HEK293 (cell line): ENCODE measurements around the gene PRKG2.

Experiments used
- CTCF ChIA-PET: fragments of 350-600 bp; formaldehyde crosslinking; extraction: SDS; loops from one replicate; lab custom pipeline; 2021; ENCODE audit warnings: antibody characterized with exemption; lab: Yijun Ruan, JAX
- POLR2A ChIA-PET: fragments of 300-600 bp; formaldehyde crosslinking; extraction: SDS; loops from one replicate; lab custom pipeline; 2020; ENCODE audit warnings: antibody characterized with exemption, inconsistent platforms; lab: Yijun Ruan, JAX
- H3K27ac ChIP-seq: fragments of 200-500 bp; sonication (Bioruptor generic); 2 replicates; pipeline ENCODE4 v1.5.1; 2014; ENCODE audit warnings: low read depth, low read length, control low read depth, inconsistent platforms; ENCODE audit errors: extremely low read depth
- H3K36me3 ChIP-seq, 2 experiments: fragments of 200-500 bp in 1 of 2; sonication (Bioruptor generic) in 1 of 2; 1 replicate in 1 of 2; 2 replicates in 1 of 2; pipeline ENCODE4 v1.5.1; 2014 to 2017; ENCODE audit warnings: inconsistent platforms in 2 of 2, low read length in 2 of 2; ENCODE audit not compliant: control insufficient read depth in 2 of 2, insufficient read depth in 1 of 2
- H3K4me1 ChIP-seq: fragments of 200-500 bp; sonication (Bioruptor generic); 2 replicates; pipeline ENCODE4 v1.5.1; 2014; ENCODE audit warnings: mild to moderate bottlenecking, low read length, inconsistent platforms; ENCODE audit not compliant: control insufficient read depth, insufficient read depth
- H3K4me3 ChIP-seq: 2 replicates; pipeline ENCODE4 v1.5.1; 2011; ENCODE audit warnings: low read depth, mild to moderate bottlenecking, control low read depth, low read length, moderate library complexity
- H3K9me3 ChIP-seq: fragments of 200-500 bp; sonication (Bioruptor generic); 2 replicates; pipeline ENCODE4 v1.5.1; 2014; ENCODE audit warnings: low read depth, low read length, inconsistent platforms; ENCODE audit not compliant: control insufficient read depth, insufficient read depth
- GLIS2 ChIP-seq: fragments of 450-650 bp; formaldehyde crosslinking; IDR thresholded peaks from 2 replicates; pipeline ENCODE4 v1.5.1; 2016; ENCODE audit warnings: missing biosample characterization, missing genetic modification characterization
- KLF8 ChIP-seq: fragments of 450-650 bp; formaldehyde crosslinking; IDR thresholded peaks from 2 replicates; pipeline ENCODE4 v1.5.1; 2016; ENCODE audit warnings: missing biosample characterization, missing genetic modification characterization
- KLF9 ChIP-seq: fragments of 450-650 bp; formaldehyde crosslinking; IDR thresholded peaks from 2 replicates; pipeline ENCODE4 v1.5.1; 2016; ENCODE audit warnings: missing biosample characterization, missing genetic modification characterization, low read depth
- MEIS1 ChIP-seq: sonication (generic); formaldehyde crosslinking; IDR thresholded peaks from 2 replicates; pipeline ENCODE4 v1.8.1; 2022; ENCODE audit warnings: missing genetic modification reagents, mild to moderate bottlenecking, borderline replicate concordance
- SCRT2 ChIP-seq: fragments of 450-650 bp; formaldehyde crosslinking; IDR thresholded peaks from 2 replicates; pipeline ENCODE4 v1.5.1; 2016; ENCODE audit warnings: missing biosample characterization, missing genetic modification characterization
- ZBTB20 ChIP-seq: fragments of 450-650 bp; formaldehyde crosslinking; IDR thresholded peaks from 2 replicates; pipeline ENCODE4 v1.5.1; 2016; ENCODE audit warnings: missing biosample characterization, missing genetic modification characterization
- ZNF121 ChIP-seq: fragments of 450-650 bp; formaldehyde crosslinking; IDR thresholded peaks from 2 replicates; pipeline ENCODE4 v1.5.1; 2016; ENCODE audit warnings: missing biosample characterization, missing genetic modification characterization
- ZNF175 ChIP-seq: fragments of 450-650 bp; formaldehyde crosslinking; IDR thresholded peaks from 2 replicates; pipeline ENCODE4 v1.5.1; 2016; ENCODE audit warnings: missing biosample characterization, missing genetic modification characterization
- ZNF223 ChIP-seq: fragments of 450-650 bp; formaldehyde crosslinking; IDR thresholded peaks from 2 replicates; pipeline ENCODE4 v1.5.1; 2016; ENCODE audit warnings: missing biosample characterization, missing genetic modification characterization
- ZNF335 ChIP-seq: fragments of 450-650 bp; formaldehyde crosslinking; conservative IDR thresholded peaks from 2 replicates; pipeline ENCODE4 v1.5.1; 2016; ENCODE audit warnings: missing biosample characterization, missing genetic modification characterization
- ZNF416 ChIP-seq: fragments of 450-650 bp; formaldehyde crosslinking; IDR thresholded peaks from 2 replicates; pipeline ENCODE4 v1.5.1; 2016; ENCODE audit warnings: missing biosample characterization, missing genetic modification characterization
- ZNF423 ChIP-seq: fragments of 450-650 bp; formaldehyde crosslinking; IDR thresholded peaks from 2 replicates; pipeline ENCODE4 v1.5.1; 2016; ENCODE audit warnings: missing biosample characterization, missing genetic modification characterization
- ZNF514 ChIP-seq: fragments of 450-650 bp; formaldehyde crosslinking; IDR thresholded peaks from 2 replicates; pipeline ENCODE4 v1.5.1; 2016; ENCODE audit warnings: missing biosample characterization, missing genetic modification characterization
- ZNF530 ChIP-seq: fragments of 450-650 bp; formaldehyde crosslinking; IDR thresholded peaks from 2 replicates; pipeline ENCODE4 v1.5.1; 2016; ENCODE audit warnings: low read depth, missing biosample characterization, missing genetic modification characterization
- ZNF623 ChIP-seq: fragments of 450-650 bp; formaldehyde crosslinking; IDR thresholded peaks from 2 replicates; pipeline ENCODE4 v1.5.1; 2016; ENCODE audit warnings: missing biosample characterization, missing genetic modification characterization
- ZNF626 ChIP-seq: fragments of 450-650 bp; sonication (Bioruptor Pico); formaldehyde crosslinking; IDR thresholded peaks from 2 replicates; pipeline ENCODE4 v1.5.1; 2018; ENCODE audit warnings: missing biosample characterization, missing genetic modification characterization, inconsistent platforms
- ZNF664 ChIP-seq: fragments of 450-650 bp; formaldehyde crosslinking; IDR thresholded peaks from 2 replicates; pipeline ENCODE4 v1.5.1; 2016; ENCODE audit warnings: missing biosample characterization, missing genetic modification characterization
- ZNF843 ChIP-seq: fragments of 450-650 bp; formaldehyde crosslinking; IDR thresholded peaks from 2 replicates; pipeline ENCODE4 v1.5.1; 2016; ENCODE audit warnings: missing biosample characterization, missing genetic modification characterization
- TF ChIP-seq, protein P1 (sequence below): fragments of 450-650 bp; formaldehyde crosslinking; IDR thresholded peaks from 2 replicates; pipeline ENCODE4 v1.5.1; 2016; ENCODE audit warnings: missing biosample characterization, missing genetic modification characterization
- TF ChIP-seq, protein P2 (sequence below): fragments of 450-650 bp; formaldehyde crosslinking; IDR thresholded peaks from 2 replicates; pipeline ENCODE4 v1.5.1; 2016; ENCODE audit warnings: missing biosample characterization, missing genetic modification characterization
- TF ChIP-seq, protein P3 (sequence below): fragments of 450-650 bp; formaldehyde crosslinking; IDR thresholded peaks from 2 replicates; pipeline ENCODE4 v1.5.1; 2017; ENCODE audit warnings: missing biosample characterization, missing genetic modification characterization
- TF ChIP-seq, protein P4 (sequence below): IDR thresholded peaks from 2 replicates; pipeline ENCODE4 v1.6.1; 2011; ENCODE audit warnings: mild to moderate bottlenecking, low read depth, low read length, borderline replicate concordance

The PRKG2 gene

DNA sequence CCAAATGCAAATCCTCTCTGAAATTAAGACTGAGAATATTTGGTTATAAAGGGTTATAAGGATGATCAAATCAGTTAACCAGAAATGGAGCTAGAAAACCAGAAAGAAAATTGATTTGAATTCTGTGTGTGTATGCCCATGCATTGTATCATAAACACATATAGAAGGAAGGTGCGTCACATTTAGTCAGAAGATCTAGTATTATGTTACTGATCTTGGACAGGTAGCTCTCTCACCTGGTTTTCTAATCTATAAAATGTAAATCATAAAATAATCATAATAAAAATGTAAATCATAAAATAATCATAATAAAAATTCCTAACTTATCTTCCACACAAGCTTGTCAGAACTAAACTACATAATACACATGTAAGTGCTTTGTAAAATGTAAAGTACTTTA lies 105.7 kb downstream of the PRKG2 start:
- no peaks in the 10 kb centered on the region for H3K9me3 ChIP-seq
- H3K4me1 ChIP-seq = no peaks in the 10 kb centered on the region
- H3K36me3 ChIP-seq = no peaks in the 10 kb centered on the region
- POLR2A ChIA-PET = no interaction called here
- no peak overlapping the region for H3K4me3 ChIP-seq
- H3K27ac ChIP-seq = no peak overlapping the region
- CTCF ChIA-PET = interaction anchor here (0.7 to 1.4 kb wide), 2 partner anchors 25 to 39 kb away, joined by 3 read pairs; no protein-coding TSS in a partner anchor
- TF ChIP-seq ZNF423 (tag by site-specific recombination) (no peak), ZNF843 (tag by site-specific recombination) (no peak), ZNF121 (tag by site-specific recombination) (no peak), KLF8 (tag by site-specific recombination) (no peak), ZNF416 (tag by site-specific recombination) (no peak), ZBTB20 (no peak), ZNF223 (tag by site-specific recombination) (no peak), ZNF530 (no peak), GLIS2 (tag by site-specific recombination) (no peak), ZNF514 (no peak), ZNF335 (tag by site-specific recombination) (no peak), ZNF623 (tag by site-specific recombination) (no peak), ZNF175 (tag by site-specific recombination) (no peak), KLF9 (tag by site-specific recombination) (no peak), MEIS1 (CRISPR knock-in tag) (no peak)
- TF ChIP-seq, protein P1, sequence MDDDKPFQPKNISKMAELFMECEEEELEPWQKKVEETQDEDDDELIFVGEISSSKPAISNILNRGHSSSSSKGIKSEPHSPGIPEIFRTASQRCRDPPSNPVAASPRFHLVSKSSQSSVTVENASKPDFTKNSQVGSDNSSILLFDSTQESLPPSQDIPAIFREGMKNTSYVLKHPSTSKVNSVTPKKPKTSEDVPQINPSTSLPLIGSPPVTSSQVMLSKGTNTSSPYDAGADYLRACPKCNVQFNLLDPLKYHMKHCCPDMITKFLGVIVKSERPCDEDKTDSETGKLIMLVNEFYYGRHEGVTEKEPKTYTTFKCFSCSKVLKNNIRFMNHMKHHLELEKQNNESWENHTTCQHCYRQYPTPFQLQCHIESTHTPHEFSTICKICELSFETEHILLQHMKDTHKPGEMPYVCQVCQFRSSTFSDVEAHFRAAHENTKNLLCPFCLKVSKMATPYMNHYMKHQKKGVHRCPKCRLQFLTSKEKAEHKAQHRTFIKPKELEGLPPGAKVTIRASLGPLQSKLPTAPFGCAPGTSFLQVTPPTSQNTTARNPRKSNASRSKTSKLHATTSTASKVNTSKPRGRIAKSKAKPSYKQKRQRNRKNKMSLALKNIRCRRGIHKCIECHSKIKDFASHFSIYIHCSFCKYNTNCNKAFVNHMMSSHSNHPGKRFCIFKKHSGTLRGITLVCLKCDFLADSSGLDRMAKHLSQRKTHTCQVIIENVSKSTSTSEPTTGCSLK (tag by site-specific recombination) = no peak

DNA sequence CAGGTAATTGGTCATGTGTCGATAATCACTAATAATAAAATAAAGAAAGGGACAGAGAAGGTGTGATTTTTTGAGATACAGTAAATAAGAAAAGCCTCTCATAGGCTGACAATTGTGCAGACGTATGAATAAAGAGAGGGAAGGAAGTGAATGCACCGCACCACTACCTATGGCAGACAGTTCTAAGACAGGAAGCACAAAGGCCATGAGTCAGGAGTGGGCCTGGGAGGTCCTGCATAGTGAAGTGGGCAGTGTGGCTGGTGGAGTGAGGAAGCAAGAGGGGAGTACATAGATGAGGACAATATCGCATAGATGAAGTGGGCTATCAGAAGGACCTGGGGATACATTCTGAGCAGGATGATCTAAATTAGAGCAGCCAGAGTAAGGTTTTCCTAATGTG lies 108.9 kb downstream of the PRKG2 start:
- Histone ChIP-seq H3K4me1 (no peaks in the 10 kb centered on the region), H3K4me3 (no peak overlapping the region), H3K27ac (no peak overlapping the region), H3K9me3 (no peaks in the 10 kb centered on the region), H3K36me3 (no peaks in the 10 kb centered on the region)
- ChIA-PET CTCF (interaction anchor here (0.8 kb wide), 1 partner anchor 382 kb away, joined by 3 read pairs; no protein-coding TSS in a partner anchor), POLR2A (no interaction called here)
- TF ChIP-seq ZNF626 (tag by site-specific recombination) (no peak), SCRT2 (tag by site-specific recombination) (no peak), ZNF664 (tag by site-specific recombination) (no peak)
- TF ChIP-seq, protein P2, sequence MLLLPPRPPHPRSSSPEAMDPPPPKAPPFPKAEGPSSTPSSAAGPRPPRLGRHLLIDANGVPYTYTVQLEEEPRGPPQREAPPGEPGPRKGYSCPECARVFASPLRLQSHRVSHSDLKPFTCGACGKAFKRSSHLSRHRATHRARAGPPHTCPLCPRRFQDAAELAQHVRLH = no peak
- TF ChIP-seq, protein P3, sequence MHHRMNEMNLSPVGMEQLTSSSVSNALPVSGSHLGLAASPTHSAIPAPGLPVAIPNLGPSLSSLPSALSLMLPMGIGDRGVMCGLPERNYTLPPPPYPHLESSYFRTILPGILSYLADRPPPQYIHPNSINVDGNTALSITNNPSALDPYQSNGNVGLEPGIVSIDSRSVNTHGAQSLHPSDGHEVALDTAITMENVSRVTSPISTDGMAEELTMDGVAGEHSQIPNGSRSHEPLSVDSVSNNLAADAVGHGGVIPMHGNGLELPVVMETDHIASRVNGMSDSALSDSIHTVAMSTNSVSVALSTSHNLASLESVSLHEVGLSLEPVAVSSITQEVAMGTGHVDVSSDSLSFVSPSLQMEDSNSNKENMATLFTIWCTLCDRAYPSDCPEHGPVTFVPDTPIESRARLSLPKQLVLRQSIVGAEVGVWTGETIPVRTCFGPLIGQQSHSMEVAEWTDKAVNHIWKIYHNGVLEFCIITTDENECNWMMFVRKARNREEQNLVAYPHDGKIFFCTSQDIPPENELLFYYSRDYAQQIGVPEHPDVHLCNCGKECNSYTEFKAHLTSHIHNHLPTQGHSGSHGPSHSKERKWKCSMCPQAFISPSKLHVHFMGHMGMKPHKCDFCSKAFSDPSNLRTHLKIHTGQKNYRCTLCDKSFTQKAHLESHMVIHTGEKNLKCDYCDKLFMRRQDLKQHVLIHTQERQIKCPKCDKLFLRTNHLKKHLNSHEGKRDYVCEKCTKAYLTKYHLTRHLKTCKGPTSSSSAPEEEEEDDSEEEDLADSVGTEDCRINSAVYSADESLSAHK = no peak
- TF ChIP-seq, protein P4, sequence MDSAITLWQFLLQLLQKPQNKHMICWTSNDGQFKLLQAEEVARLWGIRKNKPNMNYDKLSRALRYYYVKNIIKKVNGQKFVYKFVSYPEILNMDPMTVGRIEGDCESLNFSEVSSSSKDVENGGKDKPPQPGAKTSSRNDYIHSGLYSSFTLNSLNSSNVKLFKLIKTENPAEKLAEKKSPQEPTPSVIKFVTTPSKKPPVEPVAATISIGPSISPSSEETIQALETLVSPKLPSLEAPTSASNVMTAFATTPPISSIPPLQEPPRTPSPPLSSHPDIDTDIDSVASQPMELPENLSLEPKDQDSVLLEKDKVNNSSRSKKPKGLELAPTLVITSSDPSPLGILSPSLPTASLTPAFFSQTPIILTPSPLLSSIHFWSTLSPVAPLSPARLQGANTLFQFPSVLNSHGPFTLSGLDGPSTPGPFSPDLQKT = no peak
